Stomach (tissue), 4 donors: Measurements from ENCODE around the gene ATP6V0D1.

ENCODE experiments used
- CTCF ChIP-seq, 7 experiments: fragments of 450-650 bp in 4 of 7; fragments of 200-600 bp in 3 of 7; sonication (generic) in 3 of 7; IDR thresholded peaks; one replicate each; pipeline ENCODE4 v1.5.1; 2016 to 2019; ENCODE audit warnings: antibody characterized with exemption in 7 of 7, control low read depth in 2 of 7, mild to moderate bottlenecking in 1 of 7
- EP300 ChIP-seq: sonication (generic); formaldehyde crosslinking; IDR thresholded peaks from one replicate; pipeline ENCODE4 v1.6.1; 2017; ENCODE audit warnings: antibody characterized with exemption
- POLR2A ChIP-seq, 4 donors: fragments of 450-650 bp; IDR thresholded peaks; one replicate each; pipeline ENCODE4 v1.6.1; 2016; ENCODE audit warnings: antibody characterized with exemption in 4 of 4, control low read depth in 2 of 4, mild to moderate bottlenecking in 1 of 4, moderate library complexity in 1 of 4
- POLR2AphosphoS5 ChIP-seq, 3 donors: sonication (generic); formaldehyde crosslinking; IDR thresholded peaks; one replicate each; pipeline ENCODE4 v1.6.1; 2016; ENCODE audit warnings: antibody characterized with exemption in 3 of 3

DNA sequence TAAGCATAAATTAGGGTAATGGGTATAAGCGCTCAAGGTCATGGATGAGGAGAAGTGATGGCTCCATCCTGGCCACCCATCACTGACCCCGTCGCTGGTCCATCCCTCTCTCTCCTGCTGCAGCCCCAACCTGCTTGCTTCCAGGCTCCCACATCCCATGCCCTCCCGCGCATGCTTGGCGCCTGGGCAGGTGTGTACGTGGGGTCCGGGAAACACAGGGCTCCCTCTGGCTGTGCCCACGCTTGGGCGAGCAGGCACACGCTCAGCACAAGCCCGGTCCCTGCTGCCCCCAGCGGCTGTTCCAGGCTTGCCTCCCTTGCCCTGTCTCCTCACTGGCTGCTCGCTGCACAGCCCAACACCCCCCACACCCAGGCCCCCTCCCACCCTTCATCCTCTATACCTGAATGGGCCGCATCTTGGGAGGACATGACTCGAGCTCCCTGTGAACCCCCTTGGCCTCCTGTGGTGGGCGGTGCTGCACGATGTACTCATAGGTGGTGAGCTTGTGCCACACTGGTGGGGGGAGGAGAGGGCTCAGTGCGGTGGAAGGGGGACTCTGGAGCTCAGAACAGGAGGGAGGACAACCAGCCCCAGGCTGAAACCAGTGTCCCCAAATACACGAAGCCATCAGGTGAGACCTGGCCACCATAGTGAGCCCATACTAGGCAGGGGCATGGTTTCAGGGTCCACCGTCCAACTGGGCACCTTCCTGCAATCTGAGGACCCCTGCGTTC, 83.0 kb downstream of the ATP6V0D1 start:
- TF ChIP-seq CTCF (IDR thresholded peaks at IDR 0.05) (no peak), POLR2A (IDR thresholded peaks at IDR 0.05) (no peak), POLR2AphosphoS5 (IDR thresholded peaks at IDR 0.05) (no peak), EP300 (no peak)
